Measurements from ENCODE around the gene FADS3.

DNA sequence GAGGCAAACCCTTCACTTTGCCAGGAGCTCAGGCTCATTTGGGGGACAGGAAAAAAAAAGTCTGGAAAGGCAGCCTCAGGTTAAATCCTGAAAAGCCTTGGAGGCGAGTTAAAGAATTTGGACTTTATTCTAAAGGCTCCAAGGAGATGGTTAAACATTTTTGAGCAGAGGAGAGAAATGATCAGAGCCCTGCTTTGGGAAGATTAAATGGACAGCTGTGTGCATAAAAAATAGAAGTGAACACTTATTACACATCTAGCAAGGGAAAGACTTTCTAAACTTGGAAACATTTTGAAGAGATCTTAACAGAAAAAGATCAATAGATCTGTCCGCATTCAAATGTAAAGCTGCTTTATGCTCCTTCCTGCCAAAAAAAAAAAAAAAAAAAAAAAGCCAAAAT, 34.4 kb upstream of the FADS3 start:
- TF ChIP-seq, protein P1, sequence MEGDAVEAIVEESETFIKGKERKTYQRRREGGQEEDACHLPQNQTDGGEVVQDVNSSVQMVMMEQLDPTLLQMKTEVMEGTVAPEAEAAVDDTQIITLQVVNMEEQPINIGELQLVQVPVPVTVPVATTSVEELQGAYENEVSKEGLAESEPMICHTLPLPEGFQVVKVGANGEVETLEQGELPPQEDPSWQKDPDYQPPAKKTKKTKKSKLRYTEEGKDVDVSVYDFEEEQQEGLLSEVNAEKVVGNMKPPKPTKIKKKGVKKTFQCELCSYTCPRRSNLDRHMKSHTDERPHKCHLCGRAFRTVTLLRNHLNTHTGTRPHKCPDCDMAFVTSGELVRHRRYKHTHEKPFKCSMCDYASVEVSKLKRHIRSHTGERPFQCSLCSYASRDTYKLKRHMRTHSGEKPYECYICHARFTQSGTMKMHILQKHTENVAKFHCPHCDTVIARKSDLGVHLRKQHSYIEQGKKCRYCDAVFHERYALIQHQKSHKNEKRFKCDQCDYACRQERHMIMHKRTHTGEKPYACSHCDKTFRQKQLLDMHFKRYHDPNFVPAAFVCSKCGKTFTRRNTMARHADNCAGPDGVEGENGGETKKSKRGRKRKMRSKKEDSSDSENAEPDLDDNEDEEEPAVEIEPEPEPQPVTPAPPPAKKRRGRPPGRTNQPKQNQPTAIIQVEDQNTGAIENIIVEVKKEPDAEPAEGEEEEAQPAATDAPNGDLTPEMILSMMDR (conservative IDR thresholded peaks at IDR 0.05 in 1 of 2, IDR thresholded peaks at IDR 0.05 in 1 of 2; ENCODE audit: low read depth in 1 of 2, low read length in 2 of 2): no peak
- TF ChIP-seq EZH2 (IDR thresholded peaks at IDR 0.05; ENCODE audit: low read length, missing control alignments): no peak

Measured in fibroblast of lung (primary cell).